Bronchial epithelial cell (primary cell): ENCODE results near the gene GRIA4. TPM values are rescaled to one million over a fixed set of nuclear protein-coding genes. Genes with fewer than 3 reads are reported as not detected.
"Not testable (repeated sequence)": the region's sequence is repeated elsewhere in the genome, so short reads cannot be mapped to it uniquely, and the experiment has no call there.

Experiments used
- DNase-seq: peaks from one replicate; pipeline ENCODE4 v3.0.0-alpha.2; 2010; ENCODE audit warnings: low read depth
- FAIRE-seq: peaks from 2 replicates; lab custom pipeline; 2011; peaks lifted over from hg19 to GRCh38; lab: Jason Lieb, UNC
- H3K27me3 ChIP-seq: 2 replicates; pipeline ENCODE4 v1.5.1; 2011; ENCODE audit warnings: low read length; ENCODE audit not compliant: control insufficient read depth, insufficient read depth
- H3K36me3 ChIP-seq: 2 replicates; pipeline ENCODE4 v1.5.1; 2011; ENCODE audit warnings: low read length; ENCODE audit not compliant: control insufficient read depth, insufficient read depth
- H3K4me3 ChIP-seq: 2 replicates; pipeline ENCODE4 v1.5.1; 2011; ENCODE audit warnings: mild to moderate bottlenecking, low read depth, low read length, control low read depth
- CTCF ChIP-seq: IDR thresholded peaks from 2 replicates; pipeline ENCODE4 v1.5.1; 2011; ENCODE audit warnings: mild to moderate bottlenecking, moderate library complexity, low read length, control low read depth, inconsistent platforms; ENCODE audit not compliant: insufficient read depth, severe bottlenecking
- total RNA-seq: library from RNA; depleted of rRNA; stranded (reverse); fragments of >200 nt; gene quantifications from 2 replicates; pipeline ENCODE4 v1.2.1, GENCODE V29; 2014

The GRIA4 gene
- total RNA-seq, 1 donor from 2014 or later: not detected

GRCh38 chr11:105780781-105781525, 171.1 kb downstream of the GRIA4 start:
- no peak overlapping the region for H3K4me3 ChIP-seq
- FAIRE-seq (no peak), DNase-seq (no peak)
- no peaks in the 10 kb centered on the region for H3K27me3 ChIP-seq
- no peak for TF ChIP-seq CTCF
- H3K36me3 ChIP-seq: no peaks in the 10 kb centered on the region

- no peaks in the 10 kb centered on the region for H3K36me3 ChIP-seq
- H3K4me3 ChIP-seq: no peak overlapping the region
- no peak for FAIRE-seq
- no peak for DNase-seq
- no peak for TF ChIP-seq CTCF
- no peaks in the 10 kb centered on the region for H3K27me3 ChIP-seq
Measured at GRCh38 chr11:105781807-105782206, 171.9 kb downstream of the GRIA4 start.

GRCh38 chr11:105783216-105783615, 173.3 kb downstream of the GRIA4 start:
- H3K36me3 ChIP-seq: no peaks in the 10 kb centered on the region
- no peak overlapping the region for H3K4me3 ChIP-seq
- no peak for DNase-seq
- FAIRE-seq: no peak
- no peak for TF ChIP-seq CTCF
- H3K27me3 ChIP-seq: no peaks in the 10 kb centered on the region

GRCh38 chr11:105785850-105786249, 176.0 kb downstream of the GRIA4 start:
- H3K4me3 ChIP-seq, H3K36me3 ChIP-seq, H3K27me3 ChIP-seq, DNase-seq, FAIRE-seq: not testable (repeated sequence)

- FAIRE-seq: no peak
- H3K4me3 ChIP-seq: no peak overlapping the region
- no peak for TF ChIP-seq CTCF
Measured at GRCh38 chr11:105786741-105787140, 176.9 kb downstream of the GRIA4 start.

GRCh38 chr11:105789579-105790420, 179.9 kb downstream of the GRIA4 start:
- FAIRE-seq: no peak
- no peak for DNase-seq
- TF ChIP-seq CTCF: no peak
- H3K4me3 ChIP-seq: no peak overlapping the region
- no peaks in the 10 kb centered on the region for H3K36me3 ChIP-seq
- no peaks in the 10 kb centered on the region for H3K27me3 ChIP-seq

More at GRCh38 chr11:105786741-105787140, 176.9 kb downstream of the GRIA4 start:
- H3K36me3 ChIP-seq: no peaks in the 10 kb centered on the region
- no peaks in the 10 kb centered on the region for H3K27me3 ChIP-seq
- no peak for DNase-seq
